Testis (tissue), 3 donors: ENCODE results near the gene ABL1. TPM values are rescaled to one million over a fixed set of nuclear protein-coding genes. Genes with fewer than 3 reads are reported as not detected.
"Not testable (repeated sequence)": the region's sequence is repeated elsewhere in the genome, so short reads cannot be mapped to it uniquely, and the experiment has no call there.

Source experiments
- DNase-seq: peaks from one replicate; pipeline ENCODE4 v3.0.0-alpha.2; 2019
- H3K27ac ChIP-seq, 2 donors: fragments of 200-600 bp; sonication (generic); one replicate each; pipeline ENCODE4 v1.5.1; 2019
- H3K27me3 ChIP-seq: fragments of 200-600 bp; sonication (generic); one replicate; pipeline ENCODE4 v1.5.1; 2019
- H3K36me3 ChIP-seq: fragments of 200-600 bp; sonication (generic); one replicate; pipeline ENCODE4 v1.5.1; 2017; ENCODE audit warnings: low read depth; ENCODE audit errors: missing control alignments
- H3K4me1 ChIP-seq: fragments of 200-600 bp; sonication (generic); one replicate; pipeline ENCODE4 v1.5.1; 2019
- H3K4me3 ChIP-seq, 2 donors: fragments of 200-600 bp; sonication (generic); one replicate each; pipeline ENCODE4 v1.5.1; 2017 to 2019
- H3K9me3 ChIP-seq: fragments of 200-600 bp; sonication (generic); one replicate; pipeline ENCODE4 v1.5.1; 2017
- POLR2A ChIP-seq: fragments of 450-650 bp; IDR thresholded peaks from one replicate; pipeline ENCODE4 v1.6.1; 2017; ENCODE audit warnings: antibody characterized with exemption, mild to moderate bottlenecking, moderate library complexity
- WGBS, 2 donors: methylation state at CpG; one replicate each; pipeline ENCODE4 v1.1.5; 2018; 5-methylcytosine and 5-hydroxymethylcytosine counted together
- intact Hi-C: fragments of 100-400 bp; cut with DNase I; formaldehyde crosslinking; loops from one replicate; pipeline ENCODE4 v1.15.1; 2023; ENCODE audit warnings: low total_unique reads
- polyA plus RNA-seq: library from polyadenylated mRNA; stranded (reverse); fragments of 350-450 nt; fragmentation: Illumina TruSeq; extraction: RNeasy Lipid Tissue Mini Kit (QIAGEN cat#74804); gene quantifications from one replicate; pipeline ENCODE4 v1.2.3, GENCODE V29; 2014; ENCODE audit warnings: low read depth, low replicate concordance; ENCODE audit not compliant: insufficient read depth
- total RNA-seq, 2 donors: library from RNA; depleted of rRNA; stranded (reverse); fragments of >200 nt; gene quantifications; one replicate each; pipeline ENCODE4 v1.2.3, GENCODE V29; 2016
- TF ChIP-seq, protein P1 (sequence below), 3 experiments: fragments of 450-650 bp in 2 of 3; fragments of 200-600 bp in 1 of 3; sonication (generic) in 1 of 3; IDR thresholded peaks; one replicate each; pipeline ENCODE4 v1.5.1; 2016 to 2019; ENCODE audit warnings: antibody characterized with exemption in 3 of 3, mild to moderate bottlenecking in 2 of 3, moderate library complexity in 1 of 3

ABL1 gene
- total and polyA plus RNA-seq, 3 donors from 2014 or later, result 51.0 to 65.9 (median 57.2) TPM

DNA sequence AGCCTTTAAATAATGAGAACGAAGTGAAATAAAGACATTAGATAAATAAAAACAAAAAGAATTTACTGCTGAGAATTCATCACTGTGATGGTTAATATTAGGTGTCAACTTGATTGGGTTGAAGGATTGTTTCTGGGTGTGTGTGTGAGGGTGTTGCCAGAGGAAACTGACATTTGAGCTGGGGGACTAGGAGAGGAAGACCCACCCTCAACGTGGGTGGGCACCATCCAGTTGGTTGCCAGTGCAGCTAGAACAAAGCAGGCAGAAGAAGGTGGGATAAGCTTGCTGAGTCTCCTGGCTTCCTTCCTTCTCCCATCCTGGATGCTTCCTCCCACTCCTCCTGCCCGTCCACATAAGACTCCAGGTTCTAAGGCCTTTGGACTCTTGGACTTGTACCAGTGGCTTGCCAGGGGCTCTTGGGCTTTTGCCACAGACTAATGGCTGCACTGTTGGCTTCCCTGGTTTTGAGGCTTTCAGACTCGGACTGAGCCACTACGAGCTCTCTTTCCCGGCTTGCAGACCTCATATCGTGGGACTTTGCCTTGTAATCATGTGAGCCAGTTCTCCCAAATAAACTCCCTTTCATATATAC lies 43.7 kb upstream of the ABL1 start:
- H3K36me3 ChIP-seq, result no peaks in the 10 kb centered on the region
- DNase-seq, result no peak
- 84 to 87% methylated on average over 7 of the region's 7 CpGs for WGBS, 2 donors
- no peak for TF ChIP-seq POLR2A
- TF ChIP-seq, protein P1, sequence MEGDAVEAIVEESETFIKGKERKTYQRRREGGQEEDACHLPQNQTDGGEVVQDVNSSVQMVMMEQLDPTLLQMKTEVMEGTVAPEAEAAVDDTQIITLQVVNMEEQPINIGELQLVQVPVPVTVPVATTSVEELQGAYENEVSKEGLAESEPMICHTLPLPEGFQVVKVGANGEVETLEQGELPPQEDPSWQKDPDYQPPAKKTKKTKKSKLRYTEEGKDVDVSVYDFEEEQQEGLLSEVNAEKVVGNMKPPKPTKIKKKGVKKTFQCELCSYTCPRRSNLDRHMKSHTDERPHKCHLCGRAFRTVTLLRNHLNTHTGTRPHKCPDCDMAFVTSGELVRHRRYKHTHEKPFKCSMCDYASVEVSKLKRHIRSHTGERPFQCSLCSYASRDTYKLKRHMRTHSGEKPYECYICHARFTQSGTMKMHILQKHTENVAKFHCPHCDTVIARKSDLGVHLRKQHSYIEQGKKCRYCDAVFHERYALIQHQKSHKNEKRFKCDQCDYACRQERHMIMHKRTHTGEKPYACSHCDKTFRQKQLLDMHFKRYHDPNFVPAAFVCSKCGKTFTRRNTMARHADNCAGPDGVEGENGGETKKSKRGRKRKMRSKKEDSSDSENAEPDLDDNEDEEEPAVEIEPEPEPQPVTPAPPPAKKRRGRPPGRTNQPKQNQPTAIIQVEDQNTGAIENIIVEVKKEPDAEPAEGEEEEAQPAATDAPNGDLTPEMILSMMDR (IDR thresholded peaks at IDR 0.05), result no peak
- no peaks in the 10 kb centered on the region for H3K9me3 ChIP-seq
- H3K4me3 ChIP-seq, result no peak overlapping the region
- no peaks in the 10 kb centered on the region for H3K27me3 ChIP-seq
- intact Hi-C loops, result no loop called here
- H3K4me1 ChIP-seq, result no peaks in the 10 kb centered on the region
- H3K27ac ChIP-seq, result no peak overlapping the region

GRCh38 chr9:130793589-130793988 lies 41.5 kb upstream of the ABL1 start:
- TF ChIP-seq, protein P1 (IDR thresholded peaks at IDR 0.05), result no peak
- TF ChIP-seq POLR2A, result no peak
- WGBS, 2 donors, result 97% methylated on average over 3 to 7 of the region's 7 CpGs
- H3K9me3 ChIP-seq, result no peaks in the 10 kb centered on the region
- H3K36me3 ChIP-seq, result no peaks in the 10 kb centered on the region
- H3K27me3 ChIP-seq, result no peaks in the 10 kb centered on the region
- H3K4me3 ChIP-seq, result no peak overlapping the region
- no peak for DNase-seq
- no peaks in the 10 kb centered on the region for H3K4me1 ChIP-seq
- intact Hi-C loops, result no loop called here
- H3K27ac ChIP-seq, result no peak overlapping the region

DNA sequence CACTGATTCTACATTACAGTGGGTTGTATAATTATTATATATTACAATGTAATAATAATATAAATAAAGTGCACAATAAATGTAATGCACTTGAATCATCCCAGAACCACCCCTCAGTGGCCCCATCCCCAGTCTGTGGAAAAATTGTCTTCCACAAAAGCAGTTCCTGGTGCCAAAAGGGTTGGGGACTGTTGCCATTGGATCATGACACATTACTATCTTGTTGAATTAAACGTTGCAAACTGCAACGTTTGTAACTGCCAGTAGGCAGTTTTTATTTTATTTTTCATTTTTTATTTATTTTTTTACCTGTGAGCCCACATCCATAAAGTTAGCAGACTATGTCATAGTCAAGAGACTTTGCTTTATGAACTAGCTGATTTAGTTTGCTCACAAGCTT lies 41.0 kb upstream of the ABL1 start:
- H3K36me3 ChIP-seq, H3K4me1 ChIP-seq, H3K9me3 ChIP-seq, H3K27ac ChIP-seq, intact Hi-C loops, H3K27me3 ChIP-seq, H3K4me3 ChIP-seq, DNase-seq: not testable (repeated sequence)
- 10 to 29% methylated on average over 2 of the region's 2 CpGs for WGBS, 2 donors

GRCh38 chr9:130794423-130794822 lies 40.6 kb upstream of the ABL1 start:
- DNase-seq, H3K36me3 ChIP-seq, H3K9me3 ChIP-seq, intact Hi-C loops, H3K4me3 ChIP-seq, H3K4me1 ChIP-seq, H3K27me3 ChIP-seq: not testable (repeated sequence)
- 61 to 78% methylated on average over 3 of the region's 3 CpGs for WGBS, 2 donors
- peak overlapping the region in 1 of 2 donors; percentile 44 for H3K27ac ChIP-seq

DNA sequence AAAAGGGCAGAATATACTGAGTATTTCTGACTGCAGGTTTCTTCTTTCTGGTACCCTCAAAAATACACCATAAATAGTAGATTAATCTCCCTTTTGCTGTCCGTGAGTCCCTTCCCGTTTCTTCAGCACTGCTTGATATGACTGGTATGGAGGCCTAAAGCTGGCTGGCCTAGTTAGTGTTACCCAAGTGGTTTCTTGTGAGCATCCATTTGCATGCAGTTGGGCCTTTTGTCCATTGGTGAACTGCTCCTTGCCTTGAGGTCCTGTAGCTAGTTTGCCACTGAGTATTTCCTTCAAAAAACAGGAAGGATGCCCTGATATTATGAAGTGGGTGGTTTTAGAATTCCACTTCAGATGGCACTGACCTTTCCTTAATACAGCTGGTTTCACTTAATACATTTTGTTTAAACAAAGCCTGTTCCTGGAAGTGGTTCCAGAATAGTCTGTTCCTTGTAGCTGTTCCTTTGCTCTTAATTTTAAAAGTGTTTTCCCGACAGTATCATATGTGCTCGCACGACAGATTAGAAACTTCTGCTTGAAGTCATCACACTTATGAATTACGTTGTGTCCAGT lies 40.0 kb upstream of the ABL1 start:
- WGBS, 2 donors, result 65 to 69% methylated on average over 6 of the region's 6 CpGs
- no peaks in the 10 kb centered on the region for H3K36me3 ChIP-seq
- intact Hi-C loops, result no loop called here

GRCh38 chr9:130803116-130803515 lies 31.9 kb upstream of the ABL1 start:
- H3K27me3 ChIP-seq, H3K4me1 ChIP-seq, H3K9me3 ChIP-seq, intact Hi-C loops, H3K27ac ChIP-seq, H3K36me3 ChIP-seq, DNase-seq, H3K4me3 ChIP-seq: not testable (repeated sequence)
- 95 to 96% methylated on average over 11 of the region's 11 CpGs for WGBS, 2 donors

More for the DNA sequence above, 40.0 kb upstream of the ABL1 start:
- Histone ChIP-seq H3K4me1 (no peaks in the 10 kb centered on the region), H3K4me3 (no peak overlapping the region), H3K27ac (peak overlapping the region in 1 of 2 donors; percentile 44), H3K9me3 (no peaks in the 10 kb centered on the region), H3K27me3 (no peaks in the 10 kb centered on the region)
- TF ChIP-seq, protein P1 (IDR thresholded peaks at IDR 0.05), result no peak
- TF ChIP-seq POLR2A, result no peak
- DNase-seq, result no peak
